ENCODE data around the gene FAM181A. TPM values are rescaled to one million over a fixed set of nuclear protein-coding genes. Genes with fewer than 3 reads are reported as not detected.

FAM181A gene
- total RNA-seq, 1 experiment from 2014 or later: not detected

DNA sequence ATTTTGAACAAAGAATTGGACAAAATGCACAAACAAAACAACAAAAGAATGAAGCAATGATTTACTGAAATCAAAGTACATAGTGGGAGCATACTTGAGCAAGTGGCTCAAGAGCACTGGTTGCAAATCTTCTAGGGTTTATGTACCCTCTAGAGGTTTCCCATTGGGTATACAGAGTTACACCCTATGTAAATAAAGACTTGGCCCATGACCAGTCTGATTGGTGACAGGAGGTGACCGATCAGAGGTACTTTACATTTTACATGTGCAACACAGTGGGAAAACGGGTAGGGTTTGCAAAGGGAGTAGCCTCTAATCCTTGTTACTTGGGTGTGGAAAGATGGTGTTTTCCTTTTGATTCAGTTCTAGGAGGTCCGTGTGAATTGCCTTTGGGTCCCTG is 10.6 kb upstream of the FAM181A start:
- no peaks in the 10 kb centered on the region for H3K23me2 ChIP-seq (ENCODE audit: insufficient read length, low read depth, low read length, poor library complexity, severe bottlenecking)
- no peak overlapping the region for H2BK20ac ChIP-seq (ENCODE audit: low read depth, low read length, poor library complexity, severe bottlenecking)
- no peak overlapping the region for H2AFZ ChIP-seq (ENCODE audit: low read length)
- H3K14ac ChIP-seq (ENCODE audit: insufficient read depth, low read length): no peak overlapping the region
- no peak overlapping the region for H3K4me2 ChIP-seq (ENCODE audit: insufficient read depth, insufficient read length, low read length)
- no peak overlapping the region for H2BK15ac ChIP-seq (ENCODE audit: low read depth, low read length)
- no peak overlapping the region for H3T11ph ChIP-seq (ENCODE audit: low read length)
- no peak overlapping the region for H4K5ac ChIP-seq (ENCODE audit: insufficient read length, low read depth, low read length)
- H4K20me1 ChIP-seq (ENCODE audit: control insufficient read depth, insufficient read depth, insufficient read length): no peaks in the 10 kb centered on the region
- H3K9ac ChIP-seq (ENCODE audit: extremely low read depth, insufficient read length, low read length): no peak overlapping the region
- H4K91ac ChIP-seq (ENCODE audit: insufficient read length, low read depth, low read length): no peak overlapping the region
- no peak overlapping the region for H3K18ac ChIP-seq (ENCODE audit: insufficient read length, low read depth, low read length)
- Mint-ChIP-seq H3K4me1 (no peaks in the 10 kb centered on the region), H3K4me3 (no peak overlapping the region), H3K27ac (0 out of 7 replicates have a peak overlapping the region, but pooled peaks of 1 of the 3 experiments have one; percentile 29), H3K27me3 (ENCODE audit: low read depth) (peaks cover 3% of the 10 kb centered on the region), H3K36me3 (ENCODE audit: insufficient read depth in 1 of 3, low read depth in 3 of 3) (no peaks in the 10 kb centered on the region; a peak in 1 of 7 replicates), H3K9me3 (peaks cover 2 to 3% of the 10 kb centered on the region in 2 experiments; a peak in 2 of 5 replicates)
- H3K9me3 ChIP-seq (ENCODE audit: control insufficient read depth, low read depth, low read length): no peaks in the 10 kb centered on the region
- H3K56ac ChIP-seq (ENCODE audit: insufficient read length, low read depth, low read length): no peak overlapping the region
- H3K79me1 ChIP-seq (ENCODE audit: insufficient read depth, low read depth, low read length, poor library complexity, severe bottlenecking): no peaks in the 10 kb centered on the region
- no peak for DNase-seq
- no peak overlapping the region for H3K4ac ChIP-seq (ENCODE audit: low read depth, low read length)
- H2BK120ac ChIP-seq (ENCODE audit: low read depth, low read length, poor library complexity, severe bottlenecking): no peak overlapping the region
- H3K27me3 ChIP-seq (ENCODE audit: insufficient read depth, low read length): no peaks in the 10 kb centered on the region
- H4K8ac ChIP-seq (replicated peaks; ENCODE audit: insufficient read length, low read depth, low read length): no peak overlapping the region
- no peaks in the 10 kb centered on the region for H3K4me1 ChIP-seq (ENCODE audit: insufficient read depth, low read length)
- TF ChIP-seq, protein P1, sequence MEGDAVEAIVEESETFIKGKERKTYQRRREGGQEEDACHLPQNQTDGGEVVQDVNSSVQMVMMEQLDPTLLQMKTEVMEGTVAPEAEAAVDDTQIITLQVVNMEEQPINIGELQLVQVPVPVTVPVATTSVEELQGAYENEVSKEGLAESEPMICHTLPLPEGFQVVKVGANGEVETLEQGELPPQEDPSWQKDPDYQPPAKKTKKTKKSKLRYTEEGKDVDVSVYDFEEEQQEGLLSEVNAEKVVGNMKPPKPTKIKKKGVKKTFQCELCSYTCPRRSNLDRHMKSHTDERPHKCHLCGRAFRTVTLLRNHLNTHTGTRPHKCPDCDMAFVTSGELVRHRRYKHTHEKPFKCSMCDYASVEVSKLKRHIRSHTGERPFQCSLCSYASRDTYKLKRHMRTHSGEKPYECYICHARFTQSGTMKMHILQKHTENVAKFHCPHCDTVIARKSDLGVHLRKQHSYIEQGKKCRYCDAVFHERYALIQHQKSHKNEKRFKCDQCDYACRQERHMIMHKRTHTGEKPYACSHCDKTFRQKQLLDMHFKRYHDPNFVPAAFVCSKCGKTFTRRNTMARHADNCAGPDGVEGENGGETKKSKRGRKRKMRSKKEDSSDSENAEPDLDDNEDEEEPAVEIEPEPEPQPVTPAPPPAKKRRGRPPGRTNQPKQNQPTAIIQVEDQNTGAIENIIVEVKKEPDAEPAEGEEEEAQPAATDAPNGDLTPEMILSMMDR (conservative IDR thresholded peaks at IDR 0.05): no peak
- no peak overlapping the region for H2BK5ac ChIP-seq (ENCODE audit: insufficient read length, low read length)
- no peaks in the 10 kb centered on the region for H3K79me2 ChIP-seq (ENCODE audit: insufficient read depth, low read length)
- whole genome bisulfite sequencing (ENCODE audit: extremely low coverage, insufficient read length, low lambda C conversion rate): no CpG with 5 or more reads among the region's 3 CpGs
- no peak overlapping the region for H2AK5ac ChIP-seq (ENCODE audit: insufficient read length, low read length)
- H2BK12ac ChIP-seq (ENCODE audit: insufficient read length, low read depth, low read length): no peak overlapping the region
- H3K23ac ChIP-seq (ENCODE audit: insufficient read length, low read depth, low read length): no peak overlapping the region
- H3K27ac ChIP-seq (ENCODE audit: insufficient read length, low read depth, low read length): no peak overlapping the region

Data from H9 (cell line).